Activated CD8-positive, alpha-beta memory T cell treated with anti-CD3 and anti-CD28 coated beads, Interleukin-2, amount 10 ng/mL, durations not matched to agents 7 days and 5 days (primary cell): ENCODE results near the gene ACVR1B. TPM values are rescaled to one million over a fixed set of nuclear protein-coding genes. Genes with fewer than 3 reads are reported as not detected.

Experiments
- ATAC-seq: fragments of 150-1000 bp; cut with Tn5 transposase; one replicate; pipeline ENCODE4 v1.10.0; 2021; ENCODE audit warnings: moderate library complexity
- CTCF ChIA-PET: fragments of 350-600 bp; sonication (Branson Sonifier 250); formaldehyde crosslinking; loops from one replicate; lab custom pipeline; 2021; ENCODE audit warnings: antibody characterized with exemption; lab: Charles Lee
- DNase-seq: peaks from one replicate; pipeline ENCODE4 v3.0.0-alpha.2; 2020
- H3K27ac Mint-ChIP-seq: one replicate; pipeline ENCODE4 v1.8.0; 2021; ENCODE audit warnings: mild to moderate bottlenecking, mixed read lengths
- H3K27me3 Mint-ChIP-seq: one replicate; pipeline ENCODE4 v1.8.0; 2021; ENCODE audit warnings: mixed read lengths
- H3K36me3 Mint-ChIP-seq: one replicate; pipeline ENCODE4 v1.8.0; 2021; ENCODE audit warnings: mild to moderate bottlenecking, mixed read lengths
- H3K4me1 Mint-ChIP-seq: one replicate; pipeline ENCODE4 v1.8.0; 2021; ENCODE audit warnings: mixed read lengths
- H3K4me3 Mint-ChIP-seq: one replicate; pipeline ENCODE4 v1.8.0; 2021; ENCODE audit warnings: mild to moderate bottlenecking, moderate library complexity, mixed read lengths
- H3K9me3 Mint-ChIP-seq: one replicate; pipeline ENCODE4 v1.8.0; 2022; ENCODE audit warnings: low read depth, mixed read lengths
- total RNA-seq, 2 experiments: library from RNA; stranded (reverse); gene quantifications; one replicate each; pipeline ENCODE4 v1.2.3, GENCODE V29; 2021

ACVR1B gene
- total RNA-seq, 2 experiments from 2014 or later = 3.5 to 4.3 TPM

- Mint-ChIP-seq H3K27ac (no peak overlapping the region), H3K4me1 (peaks cover 4% of the 10 kb centered on the region), H3K36me3 (no peaks in the 10 kb centered on the region), H3K4me3 (no peak overlapping the region), H3K9me3 (no peaks in the 10 kb centered on the region), H3K27me3 (peaks cover 7% of the 10 kb centered on the region)
- CTCF ChIA-PET = interaction anchor here (0.7 to 7.1 kb wide), 18 partner anchors 11 to 315 kb away, joined by 3 to 43 read pairs (median 4); partner anchors contain the start of gene ACVRL1
- DNase-seq (no peak), ATAC-seq (no peak)
These were observed 28.6 kb upstream of the ACVR1B start for GRCh38 chr12:51922762-51923505.

GRCh38 chr12:51923506-51924365 lies 27.8 kb upstream of the ACVR1B start:
- Mint-ChIP-seq H3K27ac (no peak overlapping the region), H3K36me3 (no peaks in the 10 kb centered on the region), H3K4me3 (no peak overlapping the region), H3K4me1 (peaks cover 4% of the 10 kb centered on the region), H3K27me3 (peaks cover 7% of the 10 kb centered on the region), H3K9me3 (no peaks in the 10 kb centered on the region)
- peak; percentile 78 for ATAC-seq
- peak; percentile 62 for DNase-seq
- CTCF ChIA-PET = interaction anchor here (0.7 to 7.1 kb wide), 15 partner anchors 10 to 314 kb away, joined by 3 to 43 read pairs (median 5); partner anchors contain the start of gene ACVRL1

DNA sequence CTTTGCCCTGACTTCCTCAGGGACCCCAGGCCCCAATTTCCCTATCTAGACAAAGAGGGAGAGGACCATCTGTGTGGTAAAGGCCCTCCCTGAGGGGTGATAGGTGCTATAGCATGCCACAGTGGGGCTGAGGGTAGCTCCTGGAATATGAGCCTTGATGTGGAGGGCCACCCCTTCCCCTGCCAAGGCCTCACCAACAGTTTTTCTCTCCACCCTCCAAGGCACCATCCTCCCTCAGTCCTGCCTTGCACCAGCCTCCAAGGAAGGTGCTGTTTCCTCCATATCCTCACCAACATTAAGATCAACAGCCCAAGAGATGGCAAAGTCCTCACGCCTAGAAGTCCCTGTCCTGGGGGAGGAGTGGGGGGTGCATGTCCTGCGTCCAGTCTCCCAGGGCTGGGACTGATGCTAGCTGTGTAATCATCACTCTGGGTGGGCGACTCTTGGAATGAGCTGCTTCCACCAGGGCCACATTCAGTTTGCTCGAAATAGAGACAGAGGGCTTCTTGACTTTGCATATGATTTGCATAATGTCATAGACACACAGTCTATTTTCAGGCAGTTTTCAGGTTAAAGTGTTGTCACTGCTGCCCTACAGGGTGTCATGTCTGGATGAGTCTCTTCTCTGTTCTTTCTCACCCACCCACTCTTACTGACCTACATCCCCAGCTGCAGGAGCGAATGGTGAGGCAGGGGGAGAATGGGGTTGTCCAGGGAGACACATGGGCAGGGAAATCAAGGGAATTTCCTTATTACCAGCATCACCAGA lies 26.8 kb upstream of the ACVR1B start:
- H3K4me3 Mint-ChIP-seq = no peak overlapping the region
- ATAC-seq = no peak
- peaks cover 4% of the 10 kb centered on the region for H3K4me1 Mint-ChIP-seq
- CTCF ChIA-PET = interaction anchor here (0.8 to 7.1 kb wide), 6 partner anchors 9 to 56 kb away, joined by 3 to 43 read pairs (median 5); partner anchors contain the start of gene ACVRL1
- H3K9me3 Mint-ChIP-seq = no peaks in the 10 kb centered on the region
- H3K27me3 Mint-ChIP-seq = peaks cover 12% of the 10 kb centered on the region
- no peak for DNase-seq
- no peak overlapping the region for H3K27ac Mint-ChIP-seq
- no peaks in the 10 kb centered on the region for H3K36me3 Mint-ChIP-seq

DNA sequence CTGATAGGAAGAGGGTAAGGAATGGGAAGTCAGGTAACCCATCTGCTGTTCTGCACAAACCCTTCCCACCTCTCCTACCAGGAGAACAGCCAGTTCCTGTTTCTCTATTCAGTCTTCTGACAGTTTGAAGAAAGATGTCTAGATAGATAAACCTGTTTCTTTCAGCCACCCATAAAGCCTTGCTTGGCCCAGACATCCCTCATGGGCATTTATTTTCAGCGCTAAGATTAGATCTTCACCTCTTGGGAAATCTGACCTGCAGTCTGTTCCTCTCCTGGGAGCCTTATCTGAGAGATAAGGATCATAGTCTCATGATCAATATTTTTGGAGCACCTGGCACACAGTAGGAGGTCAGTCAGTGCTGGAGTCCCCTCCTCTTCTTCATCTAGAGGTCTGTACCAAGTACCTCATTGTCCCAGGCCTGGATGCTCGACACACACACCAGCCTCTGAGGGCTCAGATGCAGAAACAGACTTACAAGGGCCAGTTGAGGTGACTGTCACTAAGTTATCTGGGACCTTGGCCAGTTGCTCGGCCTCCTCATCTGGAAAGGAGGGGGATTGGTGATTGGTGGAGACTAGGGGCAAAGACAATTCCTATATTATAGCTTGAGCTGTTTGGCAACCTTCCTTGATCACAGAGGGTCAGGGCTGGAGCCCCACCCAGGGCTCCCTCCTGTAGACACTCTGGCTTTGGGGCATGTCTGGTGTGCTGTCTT lies 26.0 kb upstream of the ACVR1B start:
- ATAC-seq (no peak), DNase-seq (no peak)
- H3K4me3 Mint-ChIP-seq = no peak overlapping the region
- no peak overlapping the region for H3K27ac Mint-ChIP-seq
- no peaks in the 10 kb centered on the region for H3K36me3 Mint-ChIP-seq
- H3K27me3 Mint-ChIP-seq = peaks cover 12% of the 10 kb centered on the region
- H3K9me3 Mint-ChIP-seq = no peaks in the 10 kb centered on the region
- peaks cover 4% of the 10 kb centered on the region for H3K4me1 Mint-ChIP-seq
- CTCF ChIA-PET = interaction anchor here (1.0 to 7.1 kb wide), 4 partner anchors 46 to 100 kb away, joined by 3 to 43 read pairs (median 6); no protein-coding TSS in a partner anchor

- DNase-seq (no peak), ATAC-seq (no peak)
- peaks cover 12% of the 10 kb centered on the region for H3K27me3 Mint-ChIP-seq
- H3K4me3 Mint-ChIP-seq = no peak overlapping the region
- no peak overlapping the region for H3K27ac Mint-ChIP-seq
- H3K9me3 Mint-ChIP-seq = no peaks in the 10 kb centered on the region
- CTCF ChIA-PET = interaction anchor here (0.6 to 7.1 kb wide), 9 partner anchors 23 to 99 kb away, joined by 3 to 43 read pairs (median 4); no protein-coding TSS in a partner anchor
- H3K36me3 Mint-ChIP-seq = no peaks in the 10 kb centered on the region
- peaks cover 4% of the 10 kb centered on the region for H3K4me1 Mint-ChIP-seq
These were observed 25.4 kb upstream of the ACVR1B start for GRCh38 chr12:51926064-51926632.

DNA sequence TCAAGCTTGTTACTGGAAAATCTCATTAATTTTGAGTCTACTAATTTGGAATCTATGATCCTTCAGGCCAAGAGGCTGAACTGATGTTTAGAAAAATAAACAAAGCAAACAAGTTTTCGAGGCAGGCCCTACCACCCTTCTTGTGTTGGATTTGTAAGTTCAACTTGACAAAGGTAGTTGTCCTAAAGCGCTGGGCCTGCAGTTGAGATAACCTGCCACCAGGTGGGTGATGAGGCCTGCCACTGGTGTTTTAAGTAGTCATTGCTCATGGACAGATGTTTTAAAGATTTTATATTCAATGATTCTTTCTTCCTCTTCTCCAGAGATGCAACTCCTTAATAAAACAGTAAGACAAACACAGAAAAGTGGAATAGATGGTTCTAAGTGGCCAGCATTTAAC lies 24.8 kb upstream of the ACVR1B start:
- Mint-ChIP-seq H3K9me3 (no peaks in the 10 kb centered on the region), H3K4me3 (no peak overlapping the region), H3K4me1 (peaks cover 4% of the 10 kb centered on the region), H3K27ac (no peak overlapping the region), H3K36me3 (no peaks in the 10 kb centered on the region), H3K27me3 (peaks cover 13% of the 10 kb centered on the region)
- ATAC-seq = peak; percentile 38
- peak; percentile 69 for DNase-seq
- CTCF ChIA-PET = interaction anchor here (0.6 to 7.1 kb wide), 11 partner anchors 23 to 113 kb away, joined by 3 to 43 read pairs (median 3); no protein-coding TSS in a partner anchor

DNA sequence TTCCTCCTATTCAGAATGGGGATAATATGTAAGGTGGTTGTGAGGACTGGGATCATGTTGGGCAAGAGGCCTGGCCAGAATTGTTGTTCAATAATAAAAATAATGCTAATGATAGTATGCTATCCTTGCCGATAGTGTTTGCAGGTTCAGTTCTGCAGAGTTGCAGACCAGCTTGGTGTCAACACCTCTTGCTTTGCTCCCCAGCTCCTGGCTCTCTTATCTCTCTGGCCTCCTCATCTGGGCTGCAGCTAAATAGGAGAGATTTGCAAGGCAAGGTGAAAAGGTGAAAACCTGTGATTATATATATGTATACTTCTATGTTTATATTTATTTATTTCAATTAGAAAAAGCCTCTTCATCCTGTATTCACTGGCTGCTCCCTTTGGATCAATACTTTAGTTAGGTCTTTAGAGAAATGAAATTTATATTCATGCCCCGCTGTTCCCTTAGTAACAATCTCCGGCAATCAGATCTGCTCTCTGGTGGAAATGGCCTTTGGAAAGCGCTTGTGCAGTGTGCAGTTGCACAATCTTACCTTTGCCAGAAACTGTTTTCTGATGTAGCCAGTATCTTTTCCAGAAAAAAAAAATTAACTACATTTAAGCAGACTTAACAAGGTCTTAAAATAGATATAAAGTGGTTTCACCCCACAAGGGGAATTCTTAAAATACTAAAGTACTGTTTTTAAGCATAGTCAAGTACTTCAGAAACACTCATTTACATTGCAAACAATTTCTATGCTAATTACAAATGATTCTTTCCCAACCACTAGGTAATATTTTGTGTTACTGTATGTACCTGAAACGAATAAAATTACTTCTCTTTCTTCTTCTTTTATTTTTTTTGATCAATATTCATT lies 19.1 kb upstream of the ACVR1B start:
- CTCF ChIA-PET = interaction anchor here (2.1 kb wide), 1 partner anchor 8 kb away, joined by 6 read pairs; no protein-coding TSS in a partner anchor
- Mint-ChIP-seq H3K27ac (no peak overlapping the region), H3K4me1 (no peaks in the 10 kb centered on the region), H3K9me3 (no peaks in the 10 kb centered on the region), H3K4me3 (no peak overlapping the region), H3K27me3 (peaks cover 17% of the 10 kb centered on the region), H3K36me3 (no peaks in the 10 kb centered on the region)
- no peak for ATAC-seq
- no peak for DNase-seq

DNA sequence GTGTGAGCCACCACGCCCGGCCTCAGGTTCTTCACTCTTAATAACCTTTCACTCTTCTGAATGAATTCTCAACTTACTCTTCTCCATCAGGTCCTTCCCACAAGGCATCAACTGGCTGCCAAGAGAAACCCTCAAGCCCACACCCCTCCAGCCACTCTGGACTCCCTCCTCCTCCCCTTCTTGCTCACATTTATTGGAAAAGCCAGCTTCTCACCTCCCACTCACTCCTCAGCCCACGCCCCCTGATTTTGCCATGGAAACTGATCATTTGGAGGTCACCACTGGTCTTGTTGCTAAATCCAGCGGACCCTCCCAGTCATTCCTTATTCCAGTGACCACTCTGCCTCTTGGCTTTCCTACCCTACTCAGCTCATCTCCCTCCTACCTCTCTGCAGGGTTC lies 17.4 kb upstream of the ACVR1B start:
- no peaks in the 10 kb centered on the region for H3K9me3 Mint-ChIP-seq
- H3K27me3 Mint-ChIP-seq = peaks cover 22% of the 10 kb centered on the region
- DNase-seq = no peak
- no peaks in the 10 kb centered on the region for H3K36me3 Mint-ChIP-seq
- no peak for ATAC-seq
- CTCF ChIA-PET = interaction anchor here (2.1 to 2.4 kb wide), 2 partner anchors 10 to 91 kb away, joined by 6 to 7 read pairs; no protein-coding TSS in a partner anchor
- no peaks in the 10 kb centered on the region for H3K4me1 Mint-ChIP-seq
- no peak overlapping the region for H3K27ac Mint-ChIP-seq
- H3K4me3 Mint-ChIP-seq = no peak overlapping the region

DNA sequence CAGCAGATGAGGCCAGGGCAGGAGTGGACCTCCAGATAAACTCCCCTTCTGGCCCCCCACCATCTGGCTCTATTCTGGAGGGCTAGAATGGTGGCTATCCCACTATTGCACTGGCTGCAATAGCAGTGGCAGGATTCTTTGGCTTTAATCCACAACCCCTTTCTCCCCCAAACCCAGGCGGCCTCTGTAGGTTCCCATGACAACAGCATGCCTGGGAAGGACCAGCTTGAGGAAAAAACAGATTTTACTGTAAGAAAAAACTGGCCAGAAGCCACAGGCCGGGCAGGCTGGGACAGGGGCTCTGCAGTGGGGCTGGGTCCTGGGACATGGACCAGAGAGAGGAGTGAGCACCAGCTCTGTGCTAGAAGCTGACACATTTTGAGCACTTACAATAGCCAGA lies 13.6 kb upstream of the ACVR1B start:
- ATAC-seq = no peak
- peaks cover 27% of the 10 kb centered on the region for H3K27me3 Mint-ChIP-seq
- H3K9me3 Mint-ChIP-seq = no peaks in the 10 kb centered on the region
- no peaks in the 10 kb centered on the region for H3K36me3 Mint-ChIP-seq
- H3K4me3 Mint-ChIP-seq = no peak overlapping the region
- CTCF ChIA-PET = interaction anchor here (0.7 kb wide), 1 partner anchor 15 kb away, joined by 3 read pairs; no protein-coding TSS in a partner anchor
- no peak for DNase-seq
- no peaks in the 10 kb centered on the region for H3K4me1 Mint-ChIP-seq
- no peak overlapping the region for H3K27ac Mint-ChIP-seq

DNA sequence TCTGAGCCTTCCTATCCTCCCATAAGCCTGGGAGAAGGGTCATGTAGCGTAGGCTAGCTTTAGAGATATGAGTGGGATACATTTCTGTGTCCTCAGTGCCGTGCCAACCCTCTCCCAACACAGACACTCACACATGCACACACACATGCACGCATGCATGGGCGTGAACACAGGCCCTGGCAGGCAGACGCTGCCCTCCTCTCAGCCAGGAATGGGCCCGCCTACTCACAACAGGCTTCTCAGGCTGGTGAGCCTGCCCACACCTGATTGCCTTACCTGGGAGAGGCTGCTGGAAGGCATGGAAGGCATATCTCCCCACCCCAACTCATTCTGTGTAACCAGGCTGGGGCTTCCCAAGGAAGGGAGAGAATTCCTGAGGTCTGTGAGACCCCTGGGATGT lies 12.8 kb upstream of the ACVR1B start:
- Mint-ChIP-seq H3K9me3 (no peaks in the 10 kb centered on the region), H3K27me3 (peaks cover 30% of the 10 kb centered on the region), H3K4me3 (no peak overlapping the region), H3K36me3 (no peaks in the 10 kb centered on the region), H3K27ac (no peak overlapping the region), H3K4me1 (no peaks in the 10 kb centered on the region)
- CTCF ChIA-PET = no interaction called here
- DNase-seq (no peak), ATAC-seq (no peak)

DNA sequence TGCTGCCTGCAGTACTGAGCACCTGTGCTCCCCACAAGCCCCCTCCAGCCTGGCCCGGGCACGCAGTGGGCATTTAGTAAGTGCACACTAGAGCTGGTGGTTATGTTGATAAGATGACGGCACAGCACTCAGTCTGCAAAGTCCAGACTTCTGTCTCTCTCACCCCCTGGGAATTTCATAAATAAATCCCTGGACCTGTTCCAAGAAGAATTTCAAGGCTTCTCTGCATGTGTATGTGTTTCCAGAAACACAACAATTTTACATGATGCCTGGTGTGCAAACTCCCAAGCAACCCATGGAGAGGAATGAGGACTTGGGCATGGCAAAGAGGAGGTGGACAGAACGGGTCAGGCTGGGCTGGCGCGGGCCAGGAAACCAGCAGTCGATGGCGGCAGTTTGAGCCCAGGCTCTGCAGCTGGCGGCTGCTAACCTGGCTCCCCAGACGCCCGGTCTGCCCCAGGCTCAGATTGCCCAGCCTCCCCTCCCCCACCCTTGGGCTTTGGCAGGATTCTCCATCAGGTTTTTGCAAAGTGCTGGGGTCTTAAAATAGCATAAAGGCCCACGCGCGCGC lies 10.4 kb upstream of the ACVR1B start:
- H3K4me1 Mint-ChIP-seq = no peaks in the 10 kb centered on the region
- no peak for ATAC-seq
- no peak overlapping the region for H3K4me3 Mint-ChIP-seq

More for the DNA sequence above, 10.4 kb upstream of the ACVR1B start:
- CTCF ChIA-PET = interaction anchor here (0.9 to 1.2 kb wide), 2 partner anchors 30 to 40 kb away, joined by 3 read pairs; no protein-coding TSS in a partner anchor
- DNase-seq = no peak
- Mint-ChIP-seq H3K27me3 (peaks cover 33% of the 10 kb centered on the region), H3K27ac (no peak overlapping the region), H3K36me3 (peaks cover 3% of the 10 kb centered on the region), H3K9me3 (peaks cover 6% of the 10 kb centered on the region)
